WTC11 (cell line): Measurements from ENCODE around the gene ABCA5. TPM values are rescaled to one million over a fixed set of nuclear protein-coding genes. Genes with fewer than 3 reads are reported as not detected.

ENCODE experiments used
- ATAC-seq: fragments of 200-7000 bp; cut with Tn5 transposase; 2 replicates; pipeline ENCODE4 v1.10.0; 2021; ENCODE audit warnings: mild to moderate bottlenecking, moderate library complexity
- CTCF ChIA-PET: fragments of 300-600 bp; sonication (Branson Sonifier 250); formaldehyde crosslinking; loops from one replicate; lab custom pipeline; 2021; ENCODE audit warnings: antibody characterized with exemption; lab: Charles Lee
- POLR2A ChIA-PET: fragments of 350-600 bp; sonication (Branson Sonifier 250); formaldehyde crosslinking; loops from one replicate; lab custom pipeline; 2021; ENCODE audit warnings: antibody characterized with exemption; lab: Charles Lee
- DNase-seq: peaks from one replicate; pipeline ENCODE4 v3.0.0; 2021; ENCODE audit warnings: low spot score
- H3K27ac Mint-ChIP-seq: 2 replicates; pipeline ENCODE4 v1.8.0; 2021; ENCODE audit warnings: mixed read lengths
- H3K27me3 Mint-ChIP-seq: 2 replicates; pipeline ENCODE4 v1.8.0; 2021; ENCODE audit warnings: low read depth, mild to moderate bottlenecking, moderate library complexity, mixed read lengths
- H3K36me3 Mint-ChIP-seq: 2 replicates; pipeline ENCODE4 v1.8.0; 2021; ENCODE audit warnings: mixed read lengths
- H3K4me1 Mint-ChIP-seq: 2 replicates; pipeline ENCODE4 v1.8.0; 2022; ENCODE audit warnings: mixed read lengths
- H3K4me3 Mint-ChIP-seq: 2 replicates; pipeline ENCODE4 v1.8.0; 2021; ENCODE audit warnings: mild to moderate bottlenecking, moderate library complexity, mixed read lengths
- H3K9me3 Mint-ChIP-seq: 2 replicates; pipeline ENCODE4 v1.8.0; 2021; ENCODE audit warnings: mixed read lengths
- ATF1 ChIP-seq: sonication (generic); formaldehyde crosslinking; IDR thresholded peaks from 2 replicates; pipeline ENCODE4 v1.8.1; 2023; ENCODE audit warnings: mild to moderate bottlenecking, moderate library complexity, missing genetic modification reagents
- E2F5 ChIP-seq: sonication (generic); formaldehyde crosslinking; IDR thresholded peaks from 2 replicates; pipeline ENCODE4 v1.8.1; 2022; ENCODE audit warnings: mild to moderate bottlenecking, moderate library complexity, missing genetic modification reagents
- ELF4 ChIP-seq: sonication (generic); formaldehyde crosslinking; IDR thresholded peaks from 2 replicates; pipeline ENCODE4 v1.8.1; 2022; ENCODE audit warnings: low read depth, mild to moderate bottlenecking, moderate library complexity, missing genetic modification reagents
- FOXJ3 ChIP-seq: sonication (generic); formaldehyde crosslinking; IDR thresholded peaks from 2 replicates; pipeline ENCODE4 v1.9.0; 2021; ENCODE audit warnings: missing genetic modification reagents, mild to moderate bottlenecking, borderline replicate concordance
- GABPB1 ChIP-seq: sonication (generic); formaldehyde crosslinking; IDR thresholded peaks from 2 replicates; pipeline ENCODE4 v1.8.1; 2023; ENCODE audit warnings: mild to moderate bottlenecking, missing genetic modification reagents
- GRHL2 ChIP-seq: fragments of 250-450 bp; sonication (Bioruptor Pico); IDR thresholded peaks from 2 replicates; pipeline ENCODE4 v1.8.0; 2022; ENCODE audit warnings: mild to moderate bottlenecking, moderate library complexity; ENCODE audit not compliant: insufficient replicate concordance, severe bottlenecking
- IRF2 ChIP-seq: sonication (generic); formaldehyde crosslinking; IDR thresholded peaks from 2 replicates; pipeline ENCODE4 v1.8.0; 2022; ENCODE audit warnings: low read depth, missing genetic modification reagents, borderline replicate concordance
- MLX ChIP-seq: sonication (generic); formaldehyde crosslinking; IDR thresholded peaks from 2 replicates; pipeline ENCODE4 v1.8.1; 2023; ENCODE audit warnings: mild to moderate bottlenecking, missing genetic modification reagents, moderate library complexity
- MXD4 ChIP-seq: fragments of 250-450 bp; sonication (Bioruptor Pico); IDR thresholded peaks from 2 replicates; pipeline ENCODE4 v1.8.0; 2021; ENCODE audit warnings: mild to moderate bottlenecking, moderate library complexity, borderline replicate concordance
- MYBL2 ChIP-seq: sonication (generic); formaldehyde crosslinking; IDR thresholded peaks from 2 replicates; pipeline ENCODE4 v1.8.1; 2023; ENCODE audit warnings: mild to moderate bottlenecking, moderate library complexity, missing genetic modification reagents
- NFE2L1 ChIP-seq: sonication (generic); formaldehyde crosslinking; IDR thresholded peaks from 2 replicates; pipeline ENCODE4 v1.8.1; 2023; ENCODE audit warnings: missing genetic modification reagents
- NR3C1 ChIP-seq: sonication (generic); formaldehyde crosslinking; conservative IDR thresholded peaks from 2 replicates; pipeline ENCODE4 v1.8.1; 2023; ENCODE audit warnings: low read depth, mild to moderate bottlenecking, missing genetic modification reagents
- PRRX2 ChIP-seq: fragments of 250-450 bp; sonication (Bioruptor Pico); IDR thresholded peaks from 2 replicates; pipeline ENCODE4 v1.8.0; 2021; ENCODE audit warnings: mild to moderate bottlenecking
- RELA ChIP-seq: sonication (generic); formaldehyde crosslinking; IDR thresholded peaks from 2 replicates; pipeline ENCODE4 v1.8.1; 2022; ENCODE audit warnings: missing genetic modification reagents, mild to moderate bottlenecking, borderline replicate concordance
- SMAD3 ChIP-seq: sonication (generic); formaldehyde crosslinking; IDR thresholded peaks from 2 replicates; pipeline ENCODE4 v1.8.0; 2022; ENCODE audit warnings: missing genetic modification reagents, mild to moderate bottlenecking, borderline replicate concordance
- SMAD4 ChIP-seq: sonication (generic); formaldehyde crosslinking; IDR thresholded peaks from 2 replicates; pipeline ENCODE4 v1.8.0; 2022; ENCODE audit warnings: mild to moderate bottlenecking, missing genetic modification reagents
- ZNF423 ChIP-seq: fragments of 250-450 bp; sonication (Bioruptor Pico); IDR thresholded peaks from 2 replicates; pipeline ENCODE4 v2.1.2; 2022; ENCODE audit warnings: mild to moderate bottlenecking, moderate library complexity
- total RNA-seq: library from RNA; stranded (reverse); gene quantifications from 3 replicates; pipeline ENCODE4 v1.2.3, GENCODE V29; 2021
- TF ChIP-seq, protein P1 (sequence below): sonication (generic); formaldehyde crosslinking; IDR thresholded peaks from 2 replicates; pipeline ENCODE4 v1.8.0; 2022; ENCODE audit warnings: mild to moderate bottlenecking, missing genetic modification reagents
- TF ChIP-seq, protein P2 (sequence below): sonication (generic); formaldehyde crosslinking; conservative IDR thresholded peaks from 2 replicates; pipeline ENCODE4 v1.8.1; 2022; ENCODE audit warnings: mild to moderate bottlenecking, missing genetic modification reagents
- TF ChIP-seq, protein P3 (sequence below): fragments of 250-450 bp; sonication (Bioruptor Pico); conservative IDR thresholded peaks from 2 replicates; pipeline ENCODE4 v1.9.0; 2021; ENCODE audit warnings: mild to moderate bottlenecking

The ABCA5 gene
- total RNA-seq, 1 experiment from 2014 or later: 1.8 TPM

DNA sequence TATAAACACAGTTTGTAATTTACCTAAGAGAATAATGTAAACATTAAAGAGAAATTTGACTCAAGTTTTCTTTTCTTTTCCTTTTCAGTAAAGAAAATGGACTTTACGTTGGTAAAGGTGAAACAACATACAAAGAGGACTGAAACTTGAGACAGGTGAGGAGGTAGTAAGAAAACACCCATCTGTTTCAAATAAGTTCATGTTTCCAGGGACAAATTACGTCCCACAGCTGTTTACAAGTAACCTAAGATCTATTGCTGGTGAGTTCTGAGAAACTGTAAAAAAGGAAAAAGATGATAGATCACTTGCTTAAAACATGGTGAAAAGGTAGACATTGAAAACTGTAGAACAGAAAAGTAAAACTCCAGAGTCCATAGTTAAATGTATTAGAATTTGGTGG lies 4.8 kb upstream of the ABCA5 start:
- H3K4me3 Mint-ChIP-seq: no peak overlapping the region
- ChIA-PET CTCF (no interaction called here), POLR2A (no interaction called here)
- peaks cover 21% of the 10 kb centered on the region for H3K9me3 Mint-ChIP-seq
- H3K36me3 Mint-ChIP-seq: peaks cover 21% of the 10 kb centered on the region
- no peak for ATAC-seq
- H3K4me1 Mint-ChIP-seq: peaks cover 12% of the 10 kb centered on the region
- TF ChIP-seq PRRX2 (CRISPR knock-in tag) (no peak), MLX (CRISPR knock-in tag) (no peak), NFE2L1 (CRISPR knock-in tag) (no peak), MYBL2 (CRISPR knock-in tag) (no peak), ATF1 (CRISPR knock-in tag) (no peak), MXD4 (CRISPR knock-in tag) (no peak), RELA (CRISPR knock-in tag) (no peak), E2F5 (CRISPR knock-in tag) (no peak), SMAD3 (no peak), ZNF423 (CRISPR knock-in tag) (no peak), IRF2 (CRISPR knock-in tag) (no peak), SMAD4 (CRISPR knock-in tag) (no peak), GABPB1 (CRISPR knock-in tag) (no peak), ELF4 (CRISPR knock-in tag) (no peak), GRHL2 (CRISPR knock-in tag) (no peak)
- TF ChIP-seq, protein P1, sequence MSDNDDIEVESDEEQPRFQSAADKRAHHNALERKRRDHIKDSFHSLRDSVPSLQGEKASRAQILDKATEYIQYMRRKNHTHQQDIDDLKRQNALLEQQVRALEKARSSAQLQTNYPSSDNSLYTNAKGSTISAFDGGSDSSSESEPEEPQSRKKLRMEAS: no peak
- TF ChIP-seq, protein P2, sequence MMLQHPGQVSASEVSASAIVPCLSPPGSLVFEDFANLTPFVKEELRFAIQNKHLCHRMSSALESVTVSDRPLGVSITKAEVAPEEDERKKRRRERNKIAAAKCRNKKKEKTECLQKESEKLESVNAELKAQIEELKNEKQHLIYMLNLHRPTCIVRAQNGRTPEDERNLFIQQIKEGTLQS (CRISPR knock-in tag): no peak
- TF ChIP-seq, protein P3, sequence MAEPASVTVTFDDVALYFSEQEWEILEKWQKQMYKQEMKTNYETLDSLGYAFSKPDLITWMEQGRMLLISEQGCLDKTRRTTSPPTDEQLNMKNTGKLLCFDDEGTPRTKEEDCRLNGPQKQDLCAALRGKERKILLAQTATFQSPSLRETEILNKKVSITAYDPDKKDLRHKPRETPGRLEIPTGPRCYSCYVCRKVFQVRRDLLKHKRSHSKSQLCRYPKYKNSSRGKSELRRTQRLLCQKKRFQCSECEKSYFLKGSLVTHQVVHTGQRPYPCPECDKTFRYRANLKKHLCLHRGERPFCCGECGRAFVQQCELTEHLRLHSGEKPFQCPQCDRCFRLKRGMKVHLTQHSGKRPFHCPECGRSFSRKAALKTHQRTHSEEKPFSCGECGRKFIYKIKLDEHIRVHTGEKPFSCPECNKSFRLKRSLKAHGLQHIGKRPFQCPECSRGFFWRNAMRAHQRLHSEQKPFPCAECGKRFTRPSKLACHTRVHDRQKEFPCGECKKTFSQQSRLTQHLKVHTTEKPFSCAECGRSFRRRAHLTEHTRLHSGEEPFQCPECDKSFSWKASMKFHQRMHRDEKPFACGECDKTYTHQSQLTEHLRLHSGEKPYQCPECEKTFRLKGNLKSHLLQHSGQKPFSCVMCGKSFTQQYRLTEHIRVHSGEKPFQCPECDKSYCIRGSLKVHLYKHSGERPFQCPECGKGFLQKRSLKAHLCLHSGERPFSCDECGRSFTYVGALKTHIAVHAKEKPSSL (CRISPR knock-in tag): no peak
- no peak overlapping the region for H3K27ac Mint-ChIP-seq
- H3K27me3 Mint-ChIP-seq: peaks cover 16% of the 10 kb centered on the region
- no peak for DNase-seq

- Mint-ChIP-seq H3K27ac (no peak overlapping the region), H3K36me3 (peaks cover 18% of the 10 kb centered on the region), H3K9me3 (peaks cover 16% of the 10 kb centered on the region), H3K4me3 (peak overlapping the region; percentile 92), H3K27me3 (peaks cover 44% of the 10 kb centered on the region), H3K4me1 (peaks cover 27% of the 10 kb centered on the region)
- ATAC-seq: no peak; the same call in 1 of the 2 replicates
- CTCF ChIA-PET: interaction anchor here (0.6 to 1.7 kb wide), 9 partner anchors 8 to 345 kb away, joined by 3 to 16 read pairs (median 4); no protein-coding TSS in a partner anchor
- 0 out of 2 replicates have a peak, but pooled peaks have one; percentile 15 for TF ChIP-seq NR3C1 (CRISPR knock-in tag)
- no peak for TF ChIP-seq FOXJ3 (CRISPR knock-in tag)
- peak; percentile 48; the same call in 1 of the 2 replicates for TF ChIP-seq GABPB1 (CRISPR knock-in tag)
- POLR2A ChIA-PET: interaction anchor here (0.6 kb wide), 1 partner anchor 1123 kb away, joined by 7 read pairs; no protein-coding TSS in a partner anchor
- DNase-seq: no peak
Observed at GRCh38 chr17:69326377-69327059, 415 bp downstream of the ABCA5 start.
